Measurements from ENCODE around the gene PTPRE. TPM values are rescaled to one million over a fixed set of nuclear protein-coding genes. Genes with fewer than 3 reads are reported as not detected.

PTPRE gene
- total and polyA plus RNA-seq, 2 of the 4 experiments (the other 2 are of a cell fraction), result 0.34 to 0.54 TPM

DNA sequence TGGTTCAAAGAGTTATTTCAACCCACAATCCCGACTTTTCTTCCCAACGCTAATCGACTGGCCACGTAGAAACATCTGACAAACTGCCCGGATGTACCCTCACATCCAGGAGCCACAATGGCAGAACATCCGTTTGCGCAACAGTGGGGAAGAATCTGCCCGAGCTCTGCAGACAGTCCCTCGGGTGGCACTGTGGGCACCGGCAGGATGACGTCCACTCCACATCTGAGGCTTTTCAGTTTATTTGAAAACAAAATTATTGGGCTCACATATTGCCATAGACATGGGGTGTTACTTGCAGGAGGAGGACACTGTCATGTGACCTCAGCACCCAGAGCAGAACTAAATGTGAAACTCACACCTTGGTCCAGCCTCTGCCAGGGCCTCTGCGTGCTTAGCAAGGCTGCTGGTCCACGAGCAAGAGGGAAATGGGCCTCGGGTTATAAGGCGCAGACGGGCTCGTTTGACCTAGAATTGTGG is 135.3 kb downstream of the PTPRE start:
- 73% methylated on average over 3 of the region's 17 CpGs; no CpG with 5 or more reads in 1 of the 2 experiments for WGBS, 2 experiments (ENCODE audit: extremely low coverage in 2 of 2, insufficient read length in 1 of 2)
- dilution Hi-C loops (cut with HindIII; ENCODE audit: low sequenced_read_pairs, unreplicated experiment), result no loop called here

More for the DNA sequence above, 135.3 kb downstream of the PTPRE start:
- ATAC-seq (ENCODE audit: low read depth) (no peak), DNase-seq (no peak)
- H3K9ac ChIP-seq (ENCODE audit: low read depth, low read length), result no peak overlapping the region
- H3K36me3 ChIP-seq (ENCODE audit: control insufficient read depth, insufficient read depth, low read length), result no peaks in the 10 kb centered on the region
- BruUV-seq (replicated peaks), result no TSS peak
- H3K27me3 ChIP-seq (ENCODE audit: control insufficient read depth, insufficient read depth, low read length), result no peaks in the 10 kb centered on the region
- no peak overlapping the region for H2AK9ac ChIP-seq (replicated peaks; ENCODE audit: low read depth, low read length, poor library complexity)
- H2AK5ac ChIP-seq (ENCODE audit: low read depth, low read length), result no peak overlapping the region
- peaks cover 2% of the 10 kb centered on the region for H3K4me1 ChIP-seq (ENCODE audit: control insufficient read depth, insufficient read depth, low read length)
- H3K18ac ChIP-seq (ENCODE audit: low read depth, low read length), result no peak overlapping the region
- H4K91ac ChIP-seq (ENCODE audit: insufficient read depth, low read depth, low read length), result no peak overlapping the region
- ChIA-PET CTCF (no interaction called here), POLR2A (ENCODE audit: unreplicated experiment) (no interaction called here)
- no peak overlapping the region for H2BK20ac ChIP-seq (ENCODE audit: low read depth, low read length)
- no peaks in the 10 kb centered on the region for H3K79me1 ChIP-seq (ENCODE audit: low read depth in 1 of 2, low read length in 2 of 2)
- in situ Hi-C loops (cut with MboI; ENCODE audit: low sequenced_read_pairs) (no loop called here), intact Hi-C loops (cut with micrococcal nuclease) (no loop called here)
- H4K5ac ChIP-seq (ENCODE audit: low read depth, low read length), result no peak overlapping the region
- no peak overlapping the region for H3K27ac ChIP-seq (ENCODE audit: insufficient read depth, low read length)
- no peak overlapping the region for H3K23ac ChIP-seq (ENCODE audit: low read depth, low read length)
- H3K9me1 ChIP-seq (ENCODE audit: insufficient read depth, low read length), result no peaks in the 10 kb centered on the region
- H3K4me2 ChIP-seq (ENCODE audit: low read depth, low read length), result no peak overlapping the region
- H3K4me3 ChIP-seq (ENCODE audit: insufficient read depth, low read depth, low read length), result no peak overlapping the region
- no peak overlapping the region for H4K8ac ChIP-seq (ENCODE audit: low read depth in 2 of 2, low read length in 2 of 2)
- H3K4ac ChIP-seq (ENCODE audit: low read depth, low read length), result no peak overlapping the region
- H2BK5ac ChIP-seq (ENCODE audit: low read depth, low read length, poor library complexity, severe bottlenecking), result no peak overlapping the region
- H2BK15ac ChIP-seq (ENCODE audit: low read depth, low read length), result no peak overlapping the region
- TF ChIP-seq MXI1 (IDR thresholded peaks at IDR 0.05; ENCODE audit: borderline replicate concordance, low read depth, low read length) (no peak), RAD21 (IDR thresholded peaks at IDR 0.05; ENCODE audit: low read length) (no peak)
- no peak overlapping the region for H3K14ac ChIP-seq (replicated peaks; ENCODE audit: low read depth, low read length)
- no peak overlapping the region for H2AFZ ChIP-seq (replicated peaks; ENCODE audit: low read length, poor library complexity)
- no peaks in the 10 kb centered on the region for H4K20me1 ChIP-seq (ENCODE audit: insufficient read depth, low read length)
- no peak overlapping the region for H2BK120ac ChIP-seq (ENCODE audit: low read depth, low read length)
- no peak overlapping the region for H3K56ac ChIP-seq (ENCODE audit: extremely low read depth, insufficient read depth, low read length)
- H3K9me3 ChIP-seq (ENCODE audit: control insufficient read depth, insufficient read depth, low read length), result no peaks in the 10 kb centered on the region
